Measurements from ENCODE around the gene PRKN.
"Not testable (repeated sequence)": the region's sequence is repeated elsewhere in the genome, so short reads cannot be mapped to it uniquely, and the experiment has no call there.

PRKN gene

GRCh38 chr6:162421004-162421403 lies 306.6 kb downstream of the PRKN start:
- no peak for DNase-seq

GRCh38 chr6:162416831-162417537 lies 310.6 kb downstream of the PRKN start:
- DNase-seq = no peak

GRCh38 chr6:162416307-162416706 lies 311.3 kb downstream of the PRKN start:
- DNase-seq = no peak

- no peak for DNase-seq
These were observed 317.6 kb downstream of the PRKN start for GRCh38 chr6:162409741-162410691.

- DNase-seq = no peak
These were observed 318.6 kb downstream of the PRKN start for GRCh38 chr6:162408826-162409535.

GRCh38 chr6:162404951-162405350 lies 322.6 kb downstream of the PRKN start:
- DNase-seq = no peak

GRCh38 chr6:162403031-162403430 lies 324.5 kb downstream of the PRKN start:
- DNase-seq = no peak

GRCh38 chr6:162395181-162395580 lies 332.4 kb downstream of the PRKN start:
- DNase-seq = no peak

- not testable (repeated sequence) for DNase-seq
These were observed 336.4 kb downstream of the PRKN start for GRCh38 chr6:162390961-162391811.

GRCh38 chr6:162389343-162390085 lies 338.1 kb downstream of the PRKN start:
- no peak for DNase-seq

- DNase-seq = no peak
These were observed 339.2 kb downstream of the PRKN start for GRCh38 chr6:162388383-162388777.

GRCh38 chr6:162387718-162388382 lies 339.7 kb downstream of the PRKN start:
- DNase-seq = no peak

- no peak for DNase-seq
These were observed 341.6 kb downstream of the PRKN start for GRCh38 chr6:162385980-162386379.

- DNase-seq = no peak
These were observed 347.7 kb downstream of the PRKN start for GRCh38 chr6:162379757-162380409.

- DNase-seq = no peak
These were observed 349.8 kb downstream of the PRKN start for GRCh38 chr6:162377735-162378134.

- DNase-seq = no peak
These were observed 353.7 kb downstream of the PRKN start for GRCh38 chr6:162373868-162374267.

GRCh38 chr6:162373192-162373591 lies 354.4 kb downstream of the PRKN start:
- no peak for DNase-seq

GRCh38 chr6:162372106-162372505 lies 355.5 kb downstream of the PRKN start:
- DNase-seq = no peak

GRCh38 chr6:162371121-162371520 lies 356.4 kb downstream of the PRKN start:
- no peak for DNase-seq

GRCh38 chr6:162369091-162369490 lies 358.5 kb downstream of the PRKN start:
- no peak for DNase-seq

- DNase-seq = no peak
These were observed 363.1 kb downstream of the PRKN start for GRCh38 chr6:162364488-162364887.

Data from GF-D8 (cell line).